ENCODE measurements around the gene CABP1.
"Not testable (repeated sequence)": the region's sequence is repeated elsewhere in the genome, so short reads cannot be mapped to it uniquely, and the experiment has no call there.

The CABP1 gene

GRCh38 chr12:120639771-120640721 lies at the start of gene CABP1:
Gene CABP1, plus strand, starts transcription at chr12:120640626. Its CDS starts 60 bp downstream, at chr12:120640686.
- peak; percentile 37 for DNase-seq (ENCODE audit: low spot score)

DNA sequence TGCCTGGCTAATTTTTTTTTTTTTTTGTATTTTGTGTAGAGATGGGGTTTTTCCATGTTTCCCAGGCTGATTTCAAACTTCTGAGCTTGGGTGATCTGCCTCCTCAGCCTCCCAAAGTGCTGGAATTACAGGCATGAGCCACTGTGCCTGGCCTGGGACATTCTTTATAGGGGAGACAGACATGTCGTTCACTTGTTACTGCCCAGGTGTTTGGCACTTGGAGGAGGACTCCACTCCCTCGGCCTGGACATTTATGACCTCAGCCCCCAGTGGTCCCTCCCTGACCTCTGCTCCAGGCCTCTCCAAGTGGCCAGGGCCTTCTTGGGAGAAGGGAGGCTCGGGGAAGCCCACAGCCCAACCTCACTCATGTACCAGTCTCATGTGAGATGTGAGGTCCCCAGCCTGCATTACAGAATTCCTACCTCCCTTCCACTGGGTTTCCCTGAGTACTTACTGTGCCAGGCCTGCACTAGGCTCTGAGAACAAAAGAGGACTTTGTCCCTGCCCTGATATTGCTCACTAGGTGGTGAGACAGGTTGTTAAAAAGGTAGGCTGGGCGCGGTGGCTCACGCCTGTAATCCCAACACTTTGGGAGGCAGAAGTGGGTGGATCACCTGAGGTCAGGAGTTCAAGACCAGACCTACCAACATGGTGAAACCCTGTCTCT lies 49.6 kb upstream of the CABP1 start:
- DNase-seq (ENCODE audit: low spot score): no peak

DNA sequence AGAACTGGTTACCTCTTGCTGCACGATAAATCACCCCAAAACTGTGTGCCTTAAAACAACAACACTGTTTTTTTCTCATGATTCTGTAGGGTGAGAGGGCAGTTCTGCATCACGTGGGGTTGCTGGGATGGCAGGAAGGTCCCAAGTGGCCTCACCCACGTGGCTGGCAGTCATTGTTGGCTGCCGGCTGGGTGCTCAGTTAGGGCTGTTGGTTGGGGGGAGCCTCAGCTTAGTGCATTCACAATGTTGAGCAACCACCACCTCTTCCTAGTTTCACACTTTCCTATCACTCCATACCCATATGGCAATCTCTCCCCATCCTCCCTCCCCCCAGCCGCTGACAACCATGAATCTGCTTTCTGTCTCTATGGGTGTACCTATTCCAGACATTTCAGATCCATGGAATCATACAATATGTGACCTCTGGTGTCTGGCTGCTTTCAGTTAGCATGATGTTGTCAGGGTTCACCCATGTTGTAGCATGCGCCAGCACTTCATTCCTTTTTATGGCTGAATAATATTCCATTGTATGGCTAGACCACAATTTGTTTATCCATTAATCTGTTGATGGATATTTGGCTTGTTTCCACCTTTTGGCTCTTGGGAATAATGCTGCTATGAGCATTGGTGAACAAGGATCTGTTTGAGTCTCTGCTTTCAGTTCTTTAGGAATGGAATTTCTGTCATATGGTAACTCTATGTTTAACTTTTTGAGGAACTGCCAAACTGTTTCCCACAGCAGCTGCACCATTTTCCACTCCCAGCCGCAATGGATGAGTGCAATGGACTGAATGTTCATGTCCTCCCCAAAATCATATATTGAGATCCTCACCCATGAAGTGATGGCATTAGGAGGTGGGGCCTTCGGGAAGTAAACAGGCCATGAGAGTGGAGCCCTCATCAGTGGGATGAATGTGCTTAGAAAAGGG lies 48.0 kb upstream of the CABP1 start:
- no peak for DNase-seq (ENCODE audit: low spot score)

DNA sequence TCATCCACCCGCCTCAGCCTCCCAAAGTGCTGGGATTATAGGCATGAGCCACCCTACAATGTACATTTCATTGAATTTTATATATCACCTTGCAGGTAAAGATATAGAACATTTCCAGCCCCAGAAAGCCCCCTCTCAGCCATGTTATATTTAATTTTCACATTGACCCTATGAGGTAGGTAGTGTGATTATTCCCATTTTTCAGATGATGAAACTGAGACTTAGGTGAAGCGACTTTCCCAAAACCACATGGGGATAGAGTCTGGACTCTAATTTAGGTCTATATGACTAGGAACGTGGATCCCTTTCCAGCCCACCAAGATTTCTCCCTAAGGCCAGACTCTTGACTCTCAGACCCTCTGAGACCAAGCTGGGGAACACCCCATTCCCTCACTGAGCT lies 43.5 kb upstream of the CABP1 start:
- no peak for DNase-seq (ENCODE audit: low spot score)

DNA sequence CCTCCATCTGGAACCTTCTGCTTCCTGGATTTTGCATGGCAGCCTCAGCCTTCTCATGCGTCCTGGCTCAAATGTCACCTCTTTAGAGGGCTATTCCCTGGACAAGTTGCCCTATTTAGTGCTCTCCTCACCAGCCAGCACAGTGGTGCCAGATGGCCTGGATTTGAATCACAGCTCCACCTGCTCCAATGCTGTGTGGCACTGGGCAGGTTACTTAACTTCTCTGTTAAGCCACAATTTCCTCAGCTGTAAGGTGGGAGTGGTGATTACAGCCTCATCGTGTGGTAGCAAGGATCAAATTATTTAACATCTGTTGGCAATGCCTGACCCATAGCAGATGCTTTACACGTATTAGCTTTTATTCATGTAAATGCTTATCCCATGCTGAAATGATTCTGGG lies 42.6 kb upstream of the CABP1 start:
- no peak for DNase-seq (ENCODE audit: low spot score)

DNA sequence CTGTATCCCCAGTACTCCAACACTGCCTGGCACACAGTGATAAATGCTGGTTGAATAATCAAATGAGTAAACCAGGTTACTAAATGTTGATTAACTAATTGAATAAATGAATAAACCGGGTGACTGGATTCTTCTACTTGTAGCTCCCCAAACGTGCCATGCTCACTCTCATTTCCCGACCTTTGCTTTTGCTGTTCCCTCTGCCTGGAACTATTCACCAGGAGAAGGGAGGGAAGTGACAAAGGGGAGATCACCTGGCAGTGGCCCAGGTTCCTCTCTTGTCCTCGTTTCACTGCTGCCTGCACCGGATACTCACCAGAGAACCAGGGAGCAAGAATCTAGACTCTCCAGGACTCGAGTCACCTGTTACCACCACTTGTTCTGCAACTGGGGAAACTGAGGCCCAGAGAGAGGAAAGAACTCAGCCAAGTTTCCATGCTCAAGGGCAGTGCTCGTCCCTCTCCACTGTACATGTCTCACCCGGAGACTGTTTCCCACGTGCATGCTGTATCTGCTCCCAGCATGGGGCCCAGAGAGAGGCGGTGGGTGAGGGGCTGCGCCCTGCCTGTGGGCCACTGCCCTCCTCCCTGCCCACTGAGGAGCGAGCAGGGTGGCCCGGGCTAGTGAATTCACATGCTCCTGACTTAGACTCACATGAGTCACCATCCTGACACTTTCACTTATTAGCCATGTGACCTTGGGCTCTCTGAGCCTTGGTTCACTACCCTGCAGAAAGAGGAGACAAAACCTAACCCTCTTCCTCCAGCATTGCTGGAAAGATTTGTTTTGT lies 41.6 kb upstream of the CABP1 start:
- no peak for DNase-seq (ENCODE audit: low spot score)

DNA sequence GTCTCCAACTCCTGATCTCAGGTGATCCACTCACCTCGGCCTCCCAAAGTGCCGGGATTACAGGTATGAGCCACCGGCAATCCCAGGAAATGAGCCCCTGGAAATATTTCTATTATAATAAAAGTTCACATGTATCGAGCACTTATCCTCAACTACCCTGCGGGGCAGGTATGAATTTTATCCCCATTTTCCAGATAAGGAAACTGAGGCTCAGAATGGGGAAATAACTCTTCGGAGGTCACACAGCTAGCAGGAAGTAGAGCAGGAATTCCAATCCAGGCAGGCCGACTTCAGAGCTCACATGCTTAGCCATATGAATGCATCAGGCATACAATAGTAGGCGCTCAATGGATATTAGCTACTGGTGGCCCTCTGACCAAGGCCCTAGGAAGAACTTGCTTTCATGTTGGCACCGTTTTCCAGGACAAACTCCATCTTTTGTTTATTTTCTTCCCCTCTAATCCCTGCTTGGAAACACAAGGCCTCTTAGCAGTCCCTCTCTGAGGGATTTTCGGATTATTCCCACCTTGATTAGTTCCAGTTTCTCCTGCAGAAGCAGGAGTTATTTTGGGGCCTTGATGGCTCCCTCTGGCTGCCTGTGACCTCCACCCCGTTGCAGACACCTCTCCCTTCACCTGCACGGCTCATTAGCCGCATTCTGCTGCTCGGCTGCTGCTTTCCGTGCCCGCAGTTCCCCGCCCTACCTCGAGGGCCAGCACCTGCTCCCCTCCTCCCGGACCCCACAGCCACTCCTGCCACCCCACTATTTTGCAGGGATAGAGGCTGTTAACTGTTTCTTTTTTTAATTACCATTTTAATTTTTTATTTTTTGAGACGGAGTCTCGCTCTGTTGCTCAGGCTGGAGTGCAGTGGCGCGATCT lies 40.5 kb upstream of the CABP1 start:
- no peak for DNase-seq (ENCODE audit: low spot score)

- not testable (repeated sequence) for DNase-seq (ENCODE audit: low spot score)
Measured at GRCh38 chr12:120602416-120602815, 38.0 kb upstream of the CABP1 start.

DNA sequence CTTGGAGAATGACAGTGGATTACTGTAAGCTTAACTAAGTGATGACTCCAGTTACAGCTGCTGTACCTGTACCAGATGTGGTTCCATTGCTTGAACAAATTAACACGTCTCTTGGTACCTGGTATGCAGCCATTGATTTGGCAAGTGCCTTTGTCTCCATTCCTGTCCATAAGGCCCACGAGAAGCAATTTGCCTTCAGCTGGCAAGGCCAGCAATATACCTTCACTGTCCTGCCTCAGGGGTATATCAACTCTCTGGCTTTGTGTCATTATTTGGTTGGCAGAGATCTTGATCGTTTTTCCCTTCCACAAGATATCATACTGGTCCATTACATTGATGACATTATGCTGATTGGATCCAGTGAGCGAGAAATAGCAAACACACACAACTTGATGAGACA lies 29.9 kb upstream of the CABP1 start:
- no peak for DNase-seq (ENCODE audit: low spot score)

DNA sequence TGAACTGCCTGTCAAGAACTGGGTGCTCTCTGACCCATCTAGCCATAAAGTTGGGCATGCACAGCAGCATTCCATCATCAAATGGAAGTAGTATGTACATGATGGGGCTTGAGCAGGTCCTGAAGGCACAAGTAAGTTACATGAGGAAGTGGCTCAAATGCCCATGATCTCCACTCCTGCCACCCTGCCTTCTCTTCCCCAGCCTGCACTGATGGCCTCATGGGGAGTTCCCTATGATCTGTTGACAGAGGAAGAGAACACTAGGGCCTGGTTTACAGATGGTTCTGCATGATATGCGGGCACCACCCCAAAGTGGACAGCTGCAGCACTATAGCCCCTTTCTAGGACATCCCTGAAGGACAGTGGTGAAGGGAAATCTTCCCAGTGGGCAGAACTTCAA lies 28.9 kb upstream of the CABP1 start:
- DNase-seq (ENCODE audit: low spot score): not testable (repeated sequence)

- no peak for DNase-seq (ENCODE audit: low spot score)
Measured at GRCh38 chr12:120614848-120615247, 25.6 kb upstream of the CABP1 start.

DNA sequence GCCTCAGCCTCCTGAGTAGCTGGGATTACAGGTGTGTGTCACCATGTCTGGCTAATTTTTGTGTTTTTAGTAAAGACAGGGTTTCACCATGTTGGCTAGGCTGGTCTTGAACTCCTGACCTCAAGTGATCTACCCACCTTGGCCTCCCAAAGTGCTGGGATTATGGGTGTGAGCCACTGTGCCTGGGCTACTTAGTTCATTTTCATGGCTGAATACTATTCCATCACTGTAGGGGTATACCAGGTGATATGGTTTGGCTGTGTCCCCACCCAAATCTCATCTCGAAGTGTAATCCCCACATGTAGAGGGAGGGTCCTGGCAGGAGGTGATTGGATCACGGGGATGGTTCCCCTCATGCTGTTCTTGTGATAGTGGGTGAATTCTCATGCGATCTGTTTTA lies 23.2 kb upstream of the CABP1 start:
- not testable (repeated sequence) for DNase-seq (ENCODE audit: low spot score)

DNA sequence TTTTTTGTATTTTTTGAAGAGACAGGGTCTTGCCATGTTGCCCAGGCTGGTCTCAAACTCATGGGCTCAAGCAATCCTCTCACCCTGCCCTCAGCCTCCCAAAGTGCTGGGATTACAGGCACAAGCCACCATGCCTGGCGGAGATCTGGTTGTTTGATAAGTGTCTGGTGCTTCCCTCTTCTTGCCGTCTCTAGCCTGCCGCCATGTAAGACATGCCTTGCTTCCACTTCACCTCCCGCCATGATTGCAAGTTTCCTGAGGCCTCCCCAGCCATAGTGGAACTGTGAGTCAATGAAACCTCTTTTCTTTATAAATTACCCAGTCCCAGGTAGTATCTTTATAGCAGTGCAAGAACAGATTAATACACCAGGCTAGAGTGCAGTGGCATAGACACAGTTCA lies 22.7 kb upstream of the CABP1 start:
- DNase-seq (ENCODE audit: low spot score): not testable (repeated sequence)

GRCh38 chr12:120618954-120619615 lies 21.3 kb upstream of the CABP1 start:
- DNase-seq (ENCODE audit: low spot score): no peak

- DNase-seq (ENCODE audit: low spot score): no peak
Measured at GRCh38 chr12:120620624-120621023, 19.8 kb upstream of the CABP1 start.

DNA sequence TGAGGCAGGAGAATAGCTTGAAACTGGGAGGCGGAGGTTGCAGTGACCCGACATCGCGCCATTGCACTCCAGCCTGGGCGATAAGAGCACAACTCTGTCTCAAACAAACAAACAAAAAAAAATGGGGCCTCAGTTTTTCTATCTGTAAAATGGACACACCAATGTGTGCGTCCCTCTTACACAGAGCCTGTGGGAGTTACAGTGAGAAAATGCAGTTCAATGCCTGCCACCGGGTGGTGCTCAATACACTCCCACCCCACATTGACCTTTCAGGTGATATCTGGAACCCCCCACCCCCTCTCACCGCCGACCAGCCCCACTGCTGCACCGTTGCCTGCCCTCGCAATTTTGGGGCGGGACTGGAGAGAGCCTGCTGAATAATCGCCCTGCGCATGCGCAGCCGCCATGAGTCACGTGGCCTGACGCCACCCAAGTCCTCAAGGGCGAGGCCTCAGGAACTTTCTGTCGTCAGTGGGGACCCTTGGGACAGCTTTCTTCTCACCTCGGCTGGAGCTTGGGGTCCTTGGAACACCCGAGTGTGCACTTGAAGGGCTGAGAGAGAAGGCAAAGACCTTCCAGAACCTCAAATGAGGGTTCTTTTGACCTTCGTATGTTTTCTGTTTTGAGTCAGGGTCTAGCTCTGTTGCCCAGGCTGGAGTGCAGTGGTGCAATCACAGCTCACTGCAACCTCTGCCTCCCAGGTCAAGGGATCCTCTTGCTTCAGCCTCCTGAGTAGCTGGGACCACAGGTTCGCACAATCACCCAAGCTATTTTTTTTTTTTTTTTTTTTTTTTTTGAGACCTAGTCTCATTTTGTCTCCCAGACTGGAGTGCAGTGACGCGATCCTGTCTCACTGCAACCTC lies 14.6 kb upstream of the CABP1 start:
- DNase-seq (ENCODE audit: low spot score): no peak

GRCh38 chr12:120628919-120629318 lies 11.5 kb upstream of the CABP1 start:
- peak; percentile 61 for DNase-seq (ENCODE audit: low spot score)

GRCh38 chr12:120630104-120630892 lies 10.1 kb upstream of the CABP1 start:
- peak; percentile 91 for DNase-seq (ENCODE audit: low spot score)

Data from cerebellar cortex (tissue), 1 donor.